Activated B cell treated with CpG ODN at 0.5 μM for 24 hours (primary cell): ENCODE results near the gene GANC. TPM values are rescaled to one million over a fixed set of nuclear protein-coding genes. Genes with fewer than 3 reads are reported as not detected.

ENCODE experiments used
- ATAC-seq: fragments of 200-7000 bp; cut with Tn5 transposase; one replicate; pipeline ENCODE4 v1.10.0; 2021; ENCODE audit warnings: low read depth, mild to moderate bottlenecking, moderate library complexity
- CTCF ChIA-PET: fragments of 350-600 bp; sonication (Branson Sonifier 250); formaldehyde crosslinking; loops from one replicate; lab custom pipeline; 2021; ENCODE audit warnings: antibody characterized with exemption; lab: Charles Lee
- POLR2A ChIA-PET: fragments of 350-600 bp; sonication (Branson Sonifier 250); formaldehyde crosslinking; loops from one replicate; lab custom pipeline; 2021; ENCODE audit warnings: antibody characterized with exemption; lab: Charles Lee
- DNase-seq: peaks from one replicate; pipeline ENCODE4 v3.0.0; 2022
- H3K27ac Mint-ChIP-seq: one replicate; pipeline ENCODE4 v1.8.0; 2020; ENCODE audit warnings: mixed read lengths
- H3K27me3 Mint-ChIP-seq: one replicate; pipeline ENCODE4 v1.8.0; 2021; ENCODE audit warnings: mixed read lengths
- H3K36me3 Mint-ChIP-seq: one replicate; pipeline ENCODE4 v1.8.0; 2021; ENCODE audit warnings: low read depth, mixed read lengths
- H3K4me1 Mint-ChIP-seq: one replicate; pipeline ENCODE4 v1.8.0; 2021; ENCODE audit warnings: mixed read lengths
- H3K4me3 Mint-ChIP-seq: one replicate; pipeline ENCODE4 v1.8.0; 2020; ENCODE audit warnings: mild to moderate bottlenecking, mixed read lengths
- H3K9me3 Mint-ChIP-seq: one replicate; pipeline ENCODE4 v1.8.0; 2020; ENCODE audit warnings: mixed read lengths
- CTCF ChIP-seq: fragments of 200-600 bp; IDR thresholded peaks from one replicate; pipeline ENCODE4 v1.8.0; 2022; ENCODE audit warnings: antibody characterized with exemption, mild to moderate bottlenecking
- intact Hi-C: fragments of 100-400 bp; cut with micrococcal nuclease; formaldehyde crosslinking; loops from one replicate; pipeline ENCODE4 v1.15.1; 2024
- total RNA-seq: library from RNA; stranded (reverse); gene quantifications from 2 replicates; pipeline ENCODE4 v1.2.3, GENCODE V29; 2022

The GANC gene
- total RNA-seq, 1 donor from 2014 or later = 72.2 TPM

- intact Hi-C loops = no loop called here
- H3K4me1 Mint-ChIP-seq = no peaks in the 10 kb centered on the region
- peaks cover 31% of the 10 kb centered on the region for H3K36me3 Mint-ChIP-seq
- TF ChIP-seq CTCF = no peak
- DNase-seq (no peak), ATAC-seq (no peak)
- CTCF ChIA-PET = no interaction called here
- no peak overlapping the region for H3K27ac Mint-ChIP-seq
- H3K9me3 Mint-ChIP-seq = no peaks in the 10 kb centered on the region
- no peaks in the 10 kb centered on the region for H3K27me3 Mint-ChIP-seq
- H3K4me3 Mint-ChIP-seq = no peak overlapping the region
- POLR2A ChIA-PET = no interaction called here
Observed at GRCh38 chr15:42363487-42363886, 90.5 kb downstream of the GANC start.

- ChIA-PET POLR2A (no interaction called here), CTCF (no interaction called here)
- no peak for DNase-seq
- H3K27me3 Mint-ChIP-seq = no peaks in the 10 kb centered on the region
- H3K36me3 Mint-ChIP-seq = peaks cover 28% of the 10 kb centered on the region
- TF ChIP-seq CTCF = no peak
- H3K4me1 Mint-ChIP-seq = no peaks in the 10 kb centered on the region
- intact Hi-C loops = no loop called here
- no peaks in the 10 kb centered on the region for H3K9me3 Mint-ChIP-seq
- no peak overlapping the region for H3K4me3 Mint-ChIP-seq
- no peak overlapping the region for H3K27ac Mint-ChIP-seq
- no peak for ATAC-seq
Observed at GRCh38 chr15:42363942-42364341, 90.9 kb downstream of the GANC start.

- H3K4me3 Mint-ChIP-seq = no peak overlapping the region
- H3K27me3 Mint-ChIP-seq = no peaks in the 10 kb centered on the region
- H3K36me3 Mint-ChIP-seq = peaks cover 25% of the 10 kb centered on the region
- no peaks in the 10 kb centered on the region for H3K4me1 Mint-ChIP-seq
- ATAC-seq = no peak
- DNase-seq = no peak
- CTCF ChIA-PET = no interaction called here
- intact Hi-C loops = no loop called here
- TF ChIP-seq CTCF = no peak
- POLR2A ChIA-PET = no interaction called here
- no peak overlapping the region for H3K27ac Mint-ChIP-seq
- no peaks in the 10 kb centered on the region for H3K9me3 Mint-ChIP-seq
Observed at GRCh38 chr15:42364529-42364928, 91.5 kb downstream of the GANC start.

GRCh38 chr15:42365921-42366550, 93.0 kb downstream of the GANC start:
- no peaks in the 10 kb centered on the region for H3K9me3 Mint-ChIP-seq
- intact Hi-C loops = no loop called here

GRCh38 chr15:42367041-42367440, 94.0 kb downstream of the GANC start:
- Mint-ChIP-seq H3K4me1 (no peaks in the 10 kb centered on the region), H3K36me3 (peaks cover 7% of the 10 kb centered on the region), H3K27ac (no peak overlapping the region), H3K27me3 (no peaks in the 10 kb centered on the region), H3K9me3 (no peaks in the 10 kb centered on the region), H3K4me3 (no peak overlapping the region)
- POLR2A ChIA-PET = no interaction called here
- DNase-seq (no peak), ATAC-seq (no peak)
- no peak for TF ChIP-seq CTCF
- intact Hi-C loops = no loop called here
- CTCF ChIA-PET = no interaction called here

More at GRCh38 chr15:42365921-42366550, 93.0 kb downstream of the GANC start:
- no peak for TF ChIP-seq CTCF
- ATAC-seq (no peak), DNase-seq (no peak)
- POLR2A ChIA-PET = no interaction called here
- H3K4me1 Mint-ChIP-seq = no peaks in the 10 kb centered on the region
- CTCF ChIA-PET = no interaction called here
- H3K27me3 Mint-ChIP-seq = no peaks in the 10 kb centered on the region
- H3K4me3 Mint-ChIP-seq = no peak overlapping the region
- H3K36me3 Mint-ChIP-seq = peaks cover 16% of the 10 kb centered on the region
- H3K27ac Mint-ChIP-seq = no peak overlapping the region
